H1 (cell line): Measurements from ENCODE around the gene ZNF683. TPM values are rescaled to one million over a fixed set of nuclear protein-coding genes. Genes with fewer than 3 reads are reported as not detected.

Source experiments
- CTCF ChIA-PET: fragments of 300-600 bp; sonication (Branson Sonifier 250); formaldehyde crosslinking; loops from one replicate; lab custom pipeline; 2021; ENCODE audit not compliant: partially characterized antibody; lab: Charles Lee
- POLR2A ChIA-PET: fragments of 300-600 bp; sonication (Branson Sonifier 250); formaldehyde crosslinking; loops from one replicate; lab custom pipeline; 2021; ENCODE audit warnings: inconsistent platforms; ENCODE audit not compliant: partially characterized antibody; lab: Charles Lee
- DNase-seq, 2 experiments: peaks; one replicate each; pipeline versions ENCODE4 v3.0.0 to v3.0.0-alpha.2; 2010 to 2022; ENCODE audit warnings: low spot score in 2 of 2, low read depth in 1 of 2, mixed read lengths in 1 of 2
- FAIRE-seq: peaks from 2 replicates; lab custom pipeline; 2011; peaks lifted over from hg19 to GRCh38; lab: Jason Lieb, UNC
- H2AFZ ChIP-seq: 2 replicates; pipeline ENCODE4 v1.8.1; 2012; ENCODE audit warnings: low read length, inconsistent platforms
- H2AK5ac ChIP-seq: 2 replicates; pipeline ENCODE4 v1.6.1; 2013; ENCODE audit warnings: low read depth, low read length
- H2BK120ac ChIP-seq: replicated peaks from 2 replicates; pipeline ENCODE3; 2013; ENCODE audit warnings: low read depth, low read length, inconsistent platforms
- H2BK12ac ChIP-seq: 2 replicates; pipeline ENCODE4 v1.6.1; 2013; ENCODE audit warnings: low read depth, low read length
- H2BK15ac ChIP-seq: 2 replicates; pipeline ENCODE4 v1.6.1; 2013; ENCODE audit warnings: low read length
- H2BK20ac ChIP-seq: 2 replicates; pipeline ENCODE4 v1.6.1; 2013; ENCODE audit warnings: low read length
- H2BK5ac ChIP-seq: 2 replicates; pipeline ENCODE4 v1.6.1; 2013; ENCODE audit warnings: low read depth, low read length
- H3K14ac ChIP-seq: 2 replicates; pipeline ENCODE4 v1.6.1; 2013; ENCODE audit warnings: inconsistent platforms; ENCODE audit not compliant: insufficient read length
- H3K18ac ChIP-seq: 2 replicates; pipeline ENCODE4 v1.6.1; 2013; ENCODE audit warnings: low read length; ENCODE audit errors: extremely low read depth
- H3K23ac ChIP-seq: 2 replicates; pipeline ENCODE4 v1.6.1; 2013; ENCODE audit warnings: inconsistent platforms; ENCODE audit not compliant: insufficient read length
- H3K23me2 ChIP-seq: 2 replicates; pipeline ENCODE4 v1.6.1; 2013; ENCODE audit warnings: low read depth, low read length
- H3K27ac ChIP-seq: 2 replicates; pipeline ENCODE4 v1.6.1; 2011; ENCODE audit warnings: low read depth, low read length, inconsistent platforms
- H3K27me3 ChIP-seq, 4 experiments: replicated peaks in 1 of 4; 1 replicate in 1 of 4; 2 replicates in 3 of 4; pipeline versions ENCODE4 v1.6.1 to v1.8.1; 2011 to 2013; ENCODE audit warnings: low read length in 3 of 4, mild to moderate bottlenecking in 3 of 4, inconsistent platforms in 2 of 4, mixed read lengths in 2 of 4, moderate library complexity in 1 of 4; ENCODE audit not compliant: control insufficient read depth in 3 of 4, insufficient read depth in 3 of 4; ENCODE audit errors: extremely low read depth in 1 of 4
- H3K36me3 ChIP-seq, 4 experiments: 2 replicates each; pipeline versions ENCODE4 v1.6.1 to v1.8.1; 2011 to 2013; ENCODE audit warnings: mild to moderate bottlenecking in 4 of 4, low read length in 3 of 4, moderate library complexity in 2 of 4, control low read depth in 1 of 4, inconsistent platforms in 1 of 4; ENCODE audit not compliant: insufficient read depth in 4 of 4, control insufficient read depth in 2 of 4
- H3K4ac ChIP-seq: replicated peaks from 2 replicates; pipeline ENCODE3; 2013; ENCODE audit warnings: low read length, low read depth, mixed read lengths, inconsistent platforms; ENCODE audit not compliant: insufficient read length
- H3K4me1 ChIP-seq, 4 experiments: replicated peaks in 1 of 4; 1 replicate in 1 of 4; 2 replicates in 3 of 4; pipeline versions ENCODE4 v1.6.1 to v1.8.1; 2011 to 2013; ENCODE audit warnings: low read length in 3 of 4, inconsistent platforms in 2 of 4, mixed read lengths in 1 of 4; ENCODE audit not compliant: insufficient read depth in 4 of 4, control insufficient read depth in 3 of 4
- H3K4me2 ChIP-seq, 2 experiments: 2 replicates each; pipeline versions ENCODE4 v1.6.1 to v1.8.1; 2011 to 2013; ENCODE audit warnings: low read depth in 2 of 2, low read length in 2 of 2, control low read depth in 1 of 2, inconsistent platforms in 1 of 2, mild to moderate bottlenecking in 1 of 2; ENCODE audit not compliant: insufficient read depth in 1 of 2
- H3K4me3 ChIP-seq, 4 experiments: fragments of 200-600, 300-600 bp in 1 of 4; sonication (generic), shearing (Covaris generic), sonication (Bioruptor Twin) in 1 of 4; 2 replicates each; pipeline versions ENCODE4 v1.5.1 to v1.8.1; 2011 to 2016; ENCODE audit warnings: low read length in 4 of 4, low read depth in 3 of 4, control low read depth in 2 of 4, inconsistent platforms in 2 of 4, mild to moderate bottlenecking in 2 of 4, mixed read lengths in 1 of 4, moderate library complexity in 1 of 4; ENCODE audit not compliant: insufficient read depth in 2 of 4; ENCODE audit errors: extremely low read depth in 1 of 4
- H3K56ac ChIP-seq: replicated peaks from 2 replicates; pipeline ENCODE3; 2013; ENCODE audit warnings: low read depth, mild to moderate bottlenecking, mixed read lengths, low read length, inconsistent platforms; ENCODE audit not compliant: insufficient read length
- H3K79me1 ChIP-seq: 2 replicates; pipeline ENCODE4 v1.6.1; 2013; ENCODE audit warnings: low read depth, low read length, control low read depth
- H3K79me2 ChIP-seq, 2 experiments: 2 replicates each; pipeline versions ENCODE4 v1.6.1 to v1.8.1; 2012 to 2013; ENCODE audit warnings: low read length in 2 of 2, mild to moderate bottlenecking in 2 of 2, inconsistent platforms in 1 of 2; ENCODE audit not compliant: insufficient read depth in 2 of 2, control insufficient read depth in 1 of 2
- H3K9ac ChIP-seq, 4 experiments: replicated peaks in 1 of 4; 1 replicate in 1 of 4; 2 replicates in 3 of 4; pipeline versions ENCODE4 v1.6.1 to v1.8.1; 2011 to 2013; ENCODE audit warnings: low read depth in 3 of 4, low read length in 3 of 4, control low read depth in 2 of 4, mild to moderate bottlenecking in 2 of 4, moderate library complexity in 2 of 4, inconsistent platforms in 1 of 4; ENCODE audit errors: extremely low read depth in 1 of 4
- H3K9me3 ChIP-seq, 2 experiments: 2 replicates each; pipeline versions ENCODE4 v1.6.1 to v1.8.1; 2012 to 2013; ENCODE audit warnings: mild to moderate bottlenecking in 2 of 2, moderate library complexity in 2 of 2, control low read depth in 1 of 2, inconsistent platforms in 1 of 2, low read depth in 1 of 2, low read length in 1 of 2, mixed read lengths in 1 of 2; ENCODE audit not compliant: insufficient read depth in 2 of 2
- H4K20me1 ChIP-seq, 2 experiments: replicated peaks in 1 of 2; 2 replicates each; pipeline versions ENCODE3 to v1.8.1; 2011 to 2013; ENCODE audit warnings: inconsistent platforms in 2 of 2, low read length in 2 of 2, mild to moderate bottlenecking in 1 of 2; ENCODE audit not compliant: insufficient read depth in 2 of 2, control insufficient read depth in 1 of 2
- H4K5ac ChIP-seq: 2 replicates; pipeline ENCODE4 v1.6.1; 2013; ENCODE audit warnings: low read length, low read depth, mixed read lengths, inconsistent platforms; ENCODE audit not compliant: insufficient read length
- H4K8ac ChIP-seq: 2 replicates; pipeline ENCODE4 v1.8.0; 2013; ENCODE audit warnings: mild to moderate bottlenecking, moderate library complexity, low read length, inconsistent platforms; ENCODE audit not compliant: insufficient read depth; ENCODE audit errors: extremely low read depth
- H4K91ac ChIP-seq: replicated peaks from 2 replicates; pipeline ENCODE3; 2013; ENCODE audit warnings: low read length, mixed read lengths, inconsistent platforms; ENCODE audit not compliant: insufficient read length
- CEBPB ChIP-seq: IDR thresholded peaks from 2 replicates; pipeline ENCODE4 v1.6.1; 2012; ENCODE audit warnings: low read depth, low read length
- CREB1 ChIP-seq: IDR thresholded peaks from 2 replicates; pipeline ENCODE4 v1.6.1; 2012; ENCODE audit warnings: inconsistent platforms
- CTBP2 ChIP-seq: IDR thresholded peaks from 2 replicates; pipeline ENCODE4 v1.7.0; 2011; ENCODE audit warnings: borderline replicate concordance, mild to moderate bottlenecking, moderate library complexity, mixed read lengths, low read length; ENCODE audit not compliant: insufficient read depth, insufficient read length
- FOSL1 ChIP-seq: IDR thresholded peaks from 2 replicates; pipeline ENCODE4 v1.6.1; 2011; ENCODE audit warnings: mild to moderate bottlenecking, low read depth, low read length, moderate library complexity; ENCODE audit not compliant: insufficient read depth
- GABPA ChIP-seq: IDR thresholded peaks from 2 replicates; pipeline ENCODE4 v1.6.1; 2011; ENCODE audit warnings: mild to moderate bottlenecking, low read length, moderate library complexity, borderline replicate concordance; ENCODE audit not compliant: insufficient read depth
- KDM1A ChIP-seq: fragments of 200-600, 300-600 bp; sonication (generic); IDR thresholded peaks from 2 replicates; pipeline ENCODE4 v1.7.1; 2016; ENCODE audit warnings: mild to moderate bottlenecking, low read length, borderline replicate concordance
- KDM4A ChIP-seq: IDR thresholded peaks from one replicate; pipeline ENCODE4 v1.7.1; 2012; ENCODE audit warnings: low read depth, mild to moderate bottlenecking, moderate library complexity, low read length, inconsistent platforms; ENCODE audit not compliant: severe bottlenecking
- PHF8 ChIP-seq: fragments of 200-600 bp; sonication (generic); conservative IDR thresholded peaks from 2 replicates; pipeline ENCODE4 v1.7.1; 2012; ENCODE audit warnings: low read depth, mild to moderate bottlenecking, inconsistent platforms, low read length, moderate library complexity
- POU5F1 ChIP-seq: IDR thresholded peaks from 2 replicates; pipeline ENCODE4 v1.6.1; 2011; ENCODE audit warnings: low read depth, mild to moderate bottlenecking, low read length, moderate library complexity
- SAP30 ChIP-seq: fragments of 300-600 bp; sonication (generic); IDR thresholded peaks from 2 replicates; pipeline ENCODE4 v1.7.1; 2012; ENCODE audit warnings: low read length, moderate library complexity, mild to moderate bottlenecking, inconsistent platforms; ENCODE audit not compliant: insufficient read depth, insufficient replicate concordance
- SP1 ChIP-seq: IDR thresholded peaks from 2 replicates; pipeline ENCODE4 v1.6.1; 2011; ENCODE audit warnings: low read depth, low read length
- SP2 ChIP-seq: IDR thresholded peaks from 2 replicates; pipeline ENCODE4 v1.6.1; 2012; ENCODE audit warnings: mild to moderate bottlenecking, low read length, inconsistent platforms
- SRF ChIP-seq: IDR thresholded peaks from 2 replicates; pipeline ENCODE4 v1.6.1; 2011; ENCODE audit warnings: mild to moderate bottlenecking, low read depth, low read length, moderate library complexity
- TAF1 ChIP-seq: IDR thresholded peaks from 2 replicates; pipeline ENCODE4 v1.6.1; 2011; ENCODE audit warnings: mild to moderate bottlenecking, low read depth, low read length
- TCF12 ChIP-seq: IDR thresholded peaks from 2 replicates; pipeline ENCODE4 v1.6.1; 2011; ENCODE audit warnings: low read depth, mild to moderate bottlenecking, low read length
- WGBS, 2 experiments: shearing (Covaris generic) in 1 of 2; methylation state at CpG; one replicate each; pipeline versions ENCODE4 v1.1.6 to v1.1.7; 2013 to 2015; ENCODE audit warnings: low lambda C conversion rate in 2 of 2, mixed read lengths in 2 of 2, inconsistent platforms in 1 of 2, low coverage in 1 of 2, missing lambda C conversion rate in 1 of 2; ENCODE audit not compliant: insufficient replicate concordance in 2 of 2, insufficient coverage in 1 of 2, insufficient read length in 1 of 2; ENCODE audit errors: extremely low coverage in 1 of 2, missing lambda C conversion rate in 1 of 2; 5-methylcytosine and 5-hydroxymethylcytosine counted together
- polyA plus RNA-seq, 7 experiments: library from polyadenylated mRNA; depleted of rRNA in 3 of 7; stranded (reverse) in 5 of 7; unstranded in 2 of 7; fragments of >200 nt in 5 of 7; fragments of 200-250 nt in 2 of 7; gene quantifications; 1 replicate in 5 of 7; 2 replicates in 1 of 7; 4 replicates in 1 of 7; pipeline versions ENCODE4 v1.2.1 to v1.2.3, GENCODE V29; 2011 to 2013; ENCODE audit warnings: missing spikeins in 2 of 7, mixed read lengths in 2 of 7
- total RNA-seq: library from RNA; stranded (reverse); fragmentation: NEBNext Ultra II Directional; extraction: Animal tissue kit (Norgen Biotek cat#: 25700); gene quantifications from 2 replicates; pipeline ENCODE4 v1.2.1, GENCODE V29; 2021

The ZNF683 gene
- total and polyA plus RNA-seq, 2 of the 8 experiments (the other 6 are each of a cell fraction or from before 2014, with no cell fraction given) = not detected

GRCh38 chr1:26376050-26376449 is 3.5 kb upstream of the ZNF683 start:
- H3K56ac ChIP-seq = no peak overlapping the region
- no peak overlapping the region for H2BK12ac ChIP-seq
- TF ChIP-seq CTBP2 (no peak), CREB1 (no peak), CEBPB (no peak), SRF (no peak), TCF12 (no peak), POU5F1 (no peak), SAP30 (no peak), SP1 (no peak), KDM1A (no peak), PHF8 (no peak), FOSL1 (no peak), KDM4A (no peak), GABPA (no peak), SP2 (no peak), TAF1 (no peak)
- no peak overlapping the region for H3K9ac ChIP-seq
- no peaks in the 10 kb centered on the region for H3K79me2 ChIP-seq
- no peak overlapping the region for H2BK5ac ChIP-seq
- H3K23me2 ChIP-seq = no peaks in the 10 kb centered on the region
- H3K79me1 ChIP-seq = no peaks in the 10 kb centered on the region
- peaks cover 0 to 2% (median 0%) of the 10 kb centered on the region in 4 experiments; a peak in 2 of 7 replicates for H3K4me1 ChIP-seq
- H2AFZ ChIP-seq = no peak overlapping the region
- H2BK20ac ChIP-seq = no peak overlapping the region
- H3K36me3 ChIP-seq = no peaks in the 10 kb centered on the region
- H3K14ac ChIP-seq = no peak overlapping the region
- CTCF ChIA-PET = interaction anchor here (1.1 to 7.9 kb wide), 5 partner anchors 12 to 54 kb away, joined by 4 to 79 read pairs (median 7); no protein-coding TSS in a partner anchor
- DNase-seq = no peak
- no peak overlapping the region for H3K4ac ChIP-seq
- FAIRE-seq = no peak
- no peak overlapping the region for H3K23ac ChIP-seq
- H3K4me3 ChIP-seq = no peak overlapping the region
- no peak overlapping the region for H2BK120ac ChIP-seq
- H3K4me2 ChIP-seq = no peak overlapping the region
- H2AK5ac ChIP-seq = no peak overlapping the region
- POLR2A ChIA-PET = interaction anchor here (3.3 kb wide), 1 partner anchor 42 kb away, joined by 15 read pairs; no protein-coding TSS in a partner anchor
- no peaks in the 10 kb centered on the region for H3K9me3 ChIP-seq
- no peak overlapping the region for H3K18ac ChIP-seq
- no peak overlapping the region for H3K27ac ChIP-seq
- no peaks in the 10 kb centered on the region for H4K20me1 ChIP-seq
- H2BK15ac ChIP-seq = no peak overlapping the region
- H4K5ac ChIP-seq = no peak overlapping the region
- no peak overlapping the region for H4K91ac ChIP-seq
- H4K8ac ChIP-seq = no peak overlapping the region
- 90% methylated on average over 4 of the region's 4 CpGs; no CpG with 5 or more reads in 1 of the 2 experiments for WGBS, 2 experiments
- H3K27me3 ChIP-seq = no peaks in the 10 kb centered on the region
